GM21360 (cell line): ENCODE measurements around the gene BBX.

Experiments
- ATAC-seq: cut with Tn5 transposase; IDR thresholded peaks from one replicate; pipeline ENCODE4 v1.9.1; 2021; ENCODE audit warnings: mild to moderate bottlenecking, moderate library complexity; ENCODE audit not compliant: unreplicated experiment

Gene BBX

GRCh38 chr3:107644631-107645030, 121.9 kb downstream of the BBX start:
- no peak for ATAC-seq

GRCh38 chr3:107650788-107651187, 128.0 kb downstream of the BBX start:
- ATAC-seq, result no peak

- peak; percentile 75 for ATAC-seq
Observed at GRCh38 chr3:107651782-107652181, 129.0 kb downstream of the BBX start.

DNA sequence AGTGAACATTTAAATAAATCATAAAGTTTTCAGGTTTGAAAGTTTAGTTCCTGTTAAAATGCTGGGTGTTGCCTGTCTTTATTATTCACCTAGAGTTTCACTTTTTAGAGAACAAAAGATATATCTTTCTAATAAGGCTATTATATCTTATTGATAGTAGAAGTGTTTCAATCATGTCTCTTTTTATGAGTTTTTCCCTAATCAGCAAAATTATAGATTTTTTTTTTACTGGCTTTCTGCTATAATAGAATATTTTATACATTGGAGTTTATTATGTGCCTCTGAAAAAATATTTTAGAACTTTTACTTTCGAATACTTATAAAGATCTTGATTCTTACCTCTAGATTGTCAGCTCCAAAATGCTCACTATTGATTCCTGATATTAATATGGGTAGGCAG, 131.5 kb downstream of the BBX start:
- ATAC-seq, result no peak

GRCh38 chr3:107657971-107658370, 135.2 kb downstream of the BBX start:
- ATAC-seq, result no peak

DNA sequence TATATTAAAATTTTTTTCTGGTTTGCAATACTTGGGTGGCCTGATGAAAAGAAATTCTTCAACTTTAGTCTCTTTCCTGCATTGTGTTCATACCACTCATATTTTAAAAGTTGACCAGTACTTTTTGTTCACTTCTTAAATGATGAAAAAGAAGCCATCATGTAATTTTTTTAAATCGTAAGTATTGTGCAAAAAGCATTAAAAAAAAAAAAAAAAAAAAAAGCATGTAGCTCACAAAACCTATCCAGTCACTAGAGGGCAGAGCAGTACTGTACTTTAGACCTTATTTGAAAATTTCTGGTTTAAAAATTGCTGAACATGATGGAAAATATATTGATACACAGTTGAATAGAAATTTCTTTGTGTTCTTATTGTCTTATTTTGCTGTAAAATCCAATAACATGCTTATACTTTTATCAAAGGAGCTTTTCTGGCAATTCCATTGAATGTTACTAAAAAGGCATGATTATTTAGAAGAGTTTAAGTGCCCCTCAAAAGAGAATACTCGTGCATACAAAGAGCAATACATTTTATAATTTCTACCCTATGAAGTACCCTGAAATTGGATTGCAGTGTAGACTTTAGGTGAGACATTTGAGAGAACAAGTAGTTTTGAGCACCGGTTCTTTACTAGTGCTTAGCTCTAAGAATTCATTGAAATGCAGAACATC, 137.7 kb downstream of the BBX start:
- no peak for ATAC-seq

DNA sequence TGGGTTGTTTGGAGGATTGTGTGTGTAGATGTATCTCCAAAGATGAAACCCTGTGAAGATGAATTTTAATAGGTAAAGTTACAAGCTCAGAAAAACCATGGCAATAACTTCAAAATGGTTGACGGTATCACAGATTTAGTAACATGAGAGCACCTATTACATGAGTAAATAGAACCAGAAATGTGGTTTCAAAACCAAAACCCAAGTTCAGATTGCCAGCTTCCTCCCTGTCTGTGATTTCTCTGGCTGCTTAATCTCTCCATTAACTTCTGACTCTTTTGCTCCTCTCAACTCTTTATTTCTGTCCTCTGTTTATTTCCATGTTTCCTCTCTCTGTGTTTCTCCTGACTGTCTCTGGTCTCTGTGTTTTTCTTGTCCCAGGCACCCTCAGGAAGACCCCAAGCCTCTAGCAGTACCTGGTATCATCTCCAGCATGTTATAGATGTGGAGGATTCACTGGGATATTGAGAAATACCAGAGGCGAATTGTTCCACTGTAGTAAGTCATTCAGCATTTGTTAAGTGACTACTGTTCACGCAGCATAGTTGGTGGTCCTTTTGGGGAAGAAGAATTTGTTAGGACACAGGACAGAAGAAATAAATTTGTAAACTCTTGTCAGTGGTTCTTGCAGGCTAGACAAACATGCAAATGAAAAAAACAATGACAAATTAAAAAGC, 138.8 kb downstream of the BBX start:
- no peak for ATAC-seq

DNA sequence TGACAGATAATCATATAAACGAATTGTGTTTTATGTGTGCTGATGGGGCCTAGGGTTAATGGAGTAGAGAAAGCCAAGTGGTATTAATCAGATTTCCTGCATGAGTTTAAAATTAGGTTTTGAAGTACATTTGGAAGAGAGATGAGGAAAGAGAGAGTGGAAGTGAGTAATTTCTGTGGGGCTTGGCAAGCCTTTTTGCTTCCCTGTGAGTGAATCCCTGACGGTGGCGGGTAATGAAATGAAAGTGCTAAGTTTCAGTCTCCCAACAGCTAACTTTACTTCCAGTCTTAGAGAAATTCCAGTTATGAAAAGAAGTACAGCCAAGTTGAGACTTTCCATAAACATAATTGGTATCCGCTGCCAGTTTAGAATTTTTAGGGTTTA, 139.4 kb downstream of the BBX start:
- ATAC-seq, result no peak

DNA sequence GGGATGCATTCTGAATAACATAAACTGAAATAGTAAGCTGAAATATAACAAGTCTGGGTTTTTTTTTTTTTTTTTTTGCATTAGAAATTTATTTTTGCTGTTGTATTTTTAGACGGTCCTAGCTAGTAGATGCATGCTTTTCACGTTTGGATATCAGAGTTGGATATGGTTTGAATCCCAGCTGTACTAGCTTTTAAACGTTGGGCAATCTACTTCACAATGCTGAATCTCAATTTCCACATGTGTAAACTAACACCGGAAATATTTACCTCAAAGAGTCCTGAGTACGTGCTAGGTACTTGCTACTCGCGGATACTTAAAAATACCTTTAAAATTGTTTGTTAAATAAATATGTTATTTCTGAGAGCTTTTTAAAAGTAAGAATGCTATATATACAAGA, 139.8 kb downstream of the BBX start:
- ATAC-seq, result no peak

GRCh38 chr3:107663266-107663665, 140.5 kb downstream of the BBX start:
- no peak for ATAC-seq

DNA sequence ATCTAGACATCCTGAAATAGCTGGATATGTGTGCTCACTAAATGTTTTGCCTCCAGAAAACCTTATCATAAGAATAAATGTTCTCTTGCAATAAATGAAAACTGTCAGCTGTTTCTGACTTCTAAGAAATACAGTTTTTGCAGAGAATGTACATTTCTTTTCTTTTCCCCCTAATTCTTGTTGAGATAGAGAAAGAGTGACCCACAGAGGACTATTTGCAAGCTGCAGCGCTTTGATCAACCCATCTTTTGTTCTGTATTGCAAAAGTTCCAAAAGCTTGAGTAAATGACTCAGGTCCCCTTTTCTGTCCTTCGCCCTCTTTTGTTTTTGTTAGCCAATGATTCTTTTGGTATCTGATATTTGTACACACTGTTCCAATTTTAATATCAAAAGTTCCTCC, 141.9 kb downstream of the BBX start:
- ATAC-seq, result no peak

DNA sequence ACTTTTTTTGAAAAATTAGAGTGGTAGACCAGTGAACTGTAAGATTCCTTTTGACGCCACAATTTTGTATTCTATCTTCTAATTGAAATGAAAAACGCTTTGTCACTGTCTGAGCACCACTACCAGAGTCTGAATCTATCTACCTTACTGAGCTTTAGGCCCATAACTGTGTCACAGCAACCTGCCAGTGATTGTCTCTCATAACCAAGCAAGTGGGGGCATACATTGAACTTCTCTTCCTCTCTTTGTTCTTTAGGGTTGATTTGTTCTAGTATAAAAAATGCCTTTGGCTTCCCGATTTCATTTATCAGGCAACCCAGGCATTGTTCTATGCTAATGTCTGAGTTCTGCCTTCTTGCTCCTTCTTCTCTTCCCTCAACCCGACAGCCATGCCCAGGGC, 142.6 kb downstream of the BBX start:
- ATAC-seq, result no peak

- ATAC-seq, result no peak
Observed at GRCh38 chr3:107666853-107667252, 144.1 kb downstream of the BBX start.

DNA sequence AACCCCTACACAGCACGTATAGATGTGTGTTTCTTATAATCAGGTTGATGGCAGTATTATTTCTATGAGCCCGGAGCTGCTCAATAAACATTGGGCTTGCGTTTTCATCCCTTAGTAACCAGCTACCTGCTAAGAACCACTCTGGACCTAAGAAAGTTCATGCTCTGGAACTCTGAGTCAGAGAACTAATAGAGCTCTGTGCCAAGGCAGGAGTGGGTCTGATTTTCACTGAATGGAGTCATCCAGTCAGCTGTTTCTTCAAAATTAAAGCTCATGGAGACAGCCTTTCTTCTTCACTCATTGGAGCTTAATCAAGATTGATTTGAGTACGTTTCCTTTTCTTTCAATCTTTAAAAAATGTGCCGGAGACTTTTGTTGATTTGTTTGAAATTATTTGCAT, 145.7 kb downstream of the BBX start:
- ATAC-seq, result no peak

DNA sequence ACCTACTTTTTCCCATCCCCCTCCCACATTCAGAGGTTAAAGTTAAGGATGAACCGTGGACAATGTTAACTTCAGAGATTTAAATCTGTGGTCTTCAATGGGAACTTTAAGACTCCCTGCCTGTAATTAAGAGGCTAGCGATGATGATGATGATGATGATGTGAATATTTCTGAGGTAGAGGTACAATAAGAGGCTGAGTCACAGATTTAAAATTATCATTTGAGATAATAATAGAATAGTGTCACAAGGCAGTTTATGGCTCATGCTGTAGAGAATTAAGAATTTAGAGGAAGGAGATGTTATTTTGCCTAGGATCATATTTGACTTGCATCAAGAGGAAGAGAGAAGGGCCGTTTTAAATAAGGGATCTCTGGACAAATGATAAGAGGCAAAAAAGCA, 146.2 kb downstream of the BBX start:
- ATAC-seq, result no peak

DNA sequence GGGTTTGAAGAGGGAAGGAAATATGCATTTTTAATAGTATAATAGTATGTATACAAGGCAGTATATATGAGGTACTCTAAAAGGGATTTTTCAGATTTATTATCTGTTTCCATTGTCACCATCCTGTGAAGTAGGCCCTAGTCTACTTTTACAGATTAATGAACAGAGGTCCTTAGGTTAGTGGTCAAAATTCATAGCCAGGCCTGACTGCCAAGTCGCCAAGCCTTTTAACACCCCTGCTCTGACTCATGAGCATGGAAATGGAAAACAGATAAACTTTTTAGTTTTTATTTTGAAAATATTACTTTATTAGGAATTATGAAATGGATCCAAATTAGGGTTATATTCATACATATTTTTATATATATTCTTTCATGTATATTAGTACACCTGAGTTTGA, 146.9 kb downstream of the BBX start:
- ATAC-seq, result no peak

GRCh38 chr3:107670986-107671385, 148.2 kb downstream of the BBX start:
- no peak for ATAC-seq

DNA sequence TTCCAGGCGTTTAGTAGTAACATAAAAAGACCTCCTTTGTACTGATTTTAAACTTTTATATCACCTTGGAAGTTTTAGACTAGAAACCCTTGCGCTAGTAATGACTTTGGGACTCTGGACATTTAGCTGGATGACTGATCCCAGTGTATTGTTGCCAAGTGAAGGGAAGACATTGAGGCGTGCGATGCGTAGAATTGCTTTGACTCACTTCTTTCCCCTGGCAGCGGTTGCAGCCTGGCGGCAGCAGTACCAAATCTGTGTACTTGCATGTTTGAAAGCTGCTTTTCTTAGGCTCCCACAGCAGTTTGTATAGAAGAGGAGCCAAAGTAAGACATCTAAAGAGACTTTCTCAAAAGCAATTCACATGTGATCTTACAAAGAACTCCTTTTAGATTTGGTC, 151.6 kb downstream of the BBX start:
- no peak for ATAC-seq

DNA sequence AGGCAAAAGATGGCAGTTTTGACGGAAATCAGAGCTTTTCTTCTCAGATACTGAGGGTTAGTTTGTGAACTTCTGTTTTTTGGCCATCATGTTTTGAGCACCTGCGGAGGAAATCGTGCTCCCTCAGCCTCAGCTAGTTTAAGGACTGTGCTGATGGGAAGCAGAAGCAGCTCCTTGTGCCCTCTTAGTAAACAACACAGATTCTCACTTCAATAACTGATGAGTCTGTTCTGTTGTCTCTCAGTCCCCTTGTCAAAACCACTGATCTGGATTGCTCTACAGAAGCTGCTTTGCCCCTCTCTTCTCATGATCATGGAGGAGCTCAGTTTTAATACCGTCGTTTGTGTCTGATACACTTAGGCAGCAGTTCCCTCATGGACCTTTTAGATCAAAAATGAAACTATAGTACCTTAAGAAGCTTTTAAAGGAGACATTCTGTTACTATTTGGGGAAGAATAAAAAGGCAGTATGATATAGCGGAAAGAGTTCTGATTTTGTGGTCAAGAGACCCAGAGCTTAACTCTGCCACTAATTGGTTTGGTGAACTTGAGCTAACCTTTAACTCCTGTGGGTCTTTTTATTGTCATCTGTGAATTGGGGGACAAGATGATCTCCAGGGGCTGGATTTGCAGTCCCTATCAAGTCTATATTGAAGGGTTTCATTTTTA, 152.6 kb downstream of the BBX start:
- ATAC-seq, result peak; percentile 56

DNA sequence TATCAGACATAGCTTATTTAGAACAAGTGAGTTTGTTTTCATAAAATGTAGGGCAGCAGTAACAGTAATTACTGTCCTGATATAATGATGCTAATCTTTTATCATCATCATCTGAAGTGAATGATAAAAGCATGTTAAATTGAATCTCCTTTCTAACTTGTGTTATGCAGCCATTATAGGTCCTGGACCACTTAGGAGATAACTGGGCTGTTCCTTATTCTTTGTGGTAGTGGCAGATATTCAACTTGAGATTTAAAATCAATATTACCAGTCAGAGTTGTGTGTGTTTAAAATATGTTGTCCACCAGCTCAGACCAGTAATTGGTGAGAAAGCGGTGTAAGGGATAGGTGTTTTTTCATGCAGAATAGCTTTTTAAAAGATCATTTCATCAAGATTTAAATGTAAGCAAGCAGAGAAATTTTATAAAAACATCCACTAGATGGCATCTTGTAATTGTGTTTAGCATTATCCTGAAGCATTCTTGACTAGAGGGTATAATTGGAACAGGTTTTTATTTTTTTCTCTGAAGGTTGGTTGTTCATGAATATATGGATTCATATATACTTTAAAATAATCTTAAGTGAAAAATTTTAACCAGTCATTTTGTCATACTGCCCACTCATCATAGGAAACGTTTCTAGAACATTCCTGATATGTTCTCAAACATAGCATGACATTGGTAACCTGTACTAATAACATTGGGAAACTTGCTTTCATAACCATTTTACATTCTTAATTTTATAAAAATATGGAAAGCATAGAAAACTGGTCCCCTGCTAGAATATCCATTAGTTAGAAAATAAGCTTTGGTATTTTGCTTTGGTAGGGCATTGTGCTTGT, 153.9 kb downstream of the BBX start:
- no peak for ATAC-seq

GRCh38 chr3:107679921-107680320, 157.2 kb downstream of the BBX start:
- no peak for ATAC-seq
